Measurements from ENCODE around the gene B4GALT3.
A peak's percentile ranks its signal among the peaks of the same experiment; 100 is the strongest.

The B4GALT3 gene

DNA sequence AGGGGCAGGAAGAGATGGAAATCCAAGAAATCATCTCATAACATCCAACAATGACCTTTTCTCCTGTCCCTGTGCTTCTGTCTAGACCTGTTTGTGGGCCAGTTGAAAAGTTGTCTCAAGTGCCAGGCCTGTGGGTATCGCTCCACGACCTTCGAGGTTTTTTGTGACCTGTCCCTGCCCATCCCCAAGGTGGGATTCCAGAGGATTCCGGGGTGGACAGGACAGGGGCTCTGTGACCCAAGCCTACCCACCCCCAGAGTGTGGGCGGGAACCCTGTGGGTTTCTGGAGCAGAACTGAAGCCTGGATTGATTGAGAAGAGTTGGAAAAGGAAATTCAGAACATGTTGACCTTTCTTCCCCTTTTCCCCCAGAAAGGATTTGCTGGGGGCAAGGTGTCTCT is 13.5 kb downstream of the B4GALT3 start:
- no peak for DNase-seq (ENCODE audit: low spot score)

DNA sequence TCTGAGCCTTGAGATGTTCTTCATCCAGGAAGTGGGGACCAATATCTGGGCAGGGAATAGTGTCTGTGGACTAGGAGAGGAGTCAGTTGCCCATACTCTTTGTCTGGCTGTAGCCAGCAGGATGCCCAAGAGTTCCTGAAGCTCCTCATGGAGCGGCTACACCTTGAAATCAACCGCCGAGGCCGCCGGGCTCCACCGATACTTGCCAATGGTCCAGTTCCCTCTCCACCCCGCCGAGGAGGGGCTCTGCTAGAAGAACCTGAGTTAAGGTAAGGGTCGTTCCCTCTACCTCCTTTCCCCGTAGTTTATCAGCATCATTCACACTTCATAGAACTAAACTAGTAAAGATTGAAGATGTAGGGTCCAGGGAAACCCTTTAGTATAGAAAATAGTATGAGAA is 14.5 kb downstream of the B4GALT3 start:
- DNase-seq (ENCODE audit: low spot score): no peak

DNA sequence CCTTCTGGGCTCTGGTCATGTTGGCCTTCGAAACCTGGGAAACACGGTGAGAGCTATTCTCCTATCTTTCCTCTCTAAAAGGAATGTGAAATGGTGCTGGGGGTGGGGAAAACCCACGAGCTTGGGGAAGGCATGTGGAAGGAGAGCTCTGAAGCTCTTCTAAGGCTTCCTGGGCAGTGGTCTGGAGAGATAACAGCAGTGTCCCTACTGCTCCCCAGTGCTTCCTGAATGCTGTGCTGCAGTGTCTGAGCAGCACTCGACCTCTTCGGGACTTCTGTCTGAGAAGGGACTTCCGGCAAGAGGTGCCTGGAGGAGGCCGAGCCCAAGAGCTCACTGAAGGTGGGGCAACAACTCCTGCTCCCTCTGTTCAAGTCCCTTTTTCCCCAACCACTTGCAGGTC is 15.3 kb downstream of the B4GALT3 start:
- DNase-seq (ENCODE audit: low spot score): no peak

DNA sequence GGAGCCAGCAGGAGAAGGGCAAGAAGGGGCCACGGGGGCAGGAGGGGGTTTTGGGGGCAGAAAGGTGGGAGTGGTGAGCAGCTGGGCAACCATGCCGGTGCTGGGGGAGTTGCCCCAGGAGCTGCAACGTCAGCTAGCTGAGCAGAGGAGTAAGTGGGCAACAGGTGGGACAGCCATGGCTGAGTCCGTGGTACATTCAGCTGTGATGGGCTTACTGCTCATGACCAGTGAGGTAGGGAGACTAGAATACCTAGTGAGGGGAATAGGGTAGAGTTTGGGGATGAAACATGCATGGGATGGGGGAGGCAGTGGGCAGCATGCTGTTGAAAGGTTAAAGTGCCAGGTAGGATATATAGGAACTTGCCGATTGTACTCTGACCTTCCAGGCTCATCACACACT is 15.7 kb downstream of the B4GALT3 start:
- DNase-seq (ENCODE audit: low spot score): no peak

DNA sequence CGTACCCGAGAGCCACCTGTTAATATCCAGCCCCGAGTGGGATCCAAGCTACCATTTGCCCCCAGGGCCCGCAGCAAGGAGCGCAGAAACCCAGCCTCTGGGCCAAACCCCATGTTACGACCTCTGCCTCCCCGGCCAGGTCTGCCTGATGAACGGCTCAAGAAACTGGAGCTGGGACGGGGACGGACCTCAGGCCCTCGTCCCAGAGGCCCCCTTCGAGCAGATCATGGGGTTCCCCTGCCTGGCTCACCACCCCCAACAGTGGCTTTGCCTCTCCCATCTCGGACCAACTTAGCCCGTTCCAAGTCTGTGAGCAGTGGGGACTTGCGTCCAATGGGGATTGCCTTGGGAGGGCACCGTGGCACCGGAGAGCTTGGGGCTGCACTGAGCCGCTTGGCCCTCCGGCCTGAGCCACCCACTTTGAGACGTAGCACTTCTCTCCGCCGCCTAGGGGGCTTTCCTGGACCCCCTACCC is 16.6 kb downstream of the B4GALT3 start:
- no peak for DNase-seq (ENCODE audit: low spot score)

DNA sequence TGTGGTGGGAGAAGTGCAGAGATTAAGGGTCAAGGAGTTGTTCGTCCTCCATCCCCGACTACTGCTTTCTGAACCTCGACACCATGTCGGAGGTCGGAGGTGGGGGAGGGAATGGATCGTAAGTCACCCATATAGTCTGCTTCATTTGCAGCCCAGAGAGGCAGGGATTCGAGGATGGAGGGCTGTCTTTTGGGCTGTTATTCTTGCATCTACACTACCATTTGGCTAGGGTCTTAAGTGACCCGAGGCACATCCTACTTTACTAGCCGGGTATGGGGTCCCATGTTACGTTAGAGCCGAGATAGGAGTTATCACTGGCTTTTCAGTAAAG is 17.4 kb downstream of the B4GALT3 start:
- DNase-seq (ENCODE audit: low spot score): no peak

DNA sequence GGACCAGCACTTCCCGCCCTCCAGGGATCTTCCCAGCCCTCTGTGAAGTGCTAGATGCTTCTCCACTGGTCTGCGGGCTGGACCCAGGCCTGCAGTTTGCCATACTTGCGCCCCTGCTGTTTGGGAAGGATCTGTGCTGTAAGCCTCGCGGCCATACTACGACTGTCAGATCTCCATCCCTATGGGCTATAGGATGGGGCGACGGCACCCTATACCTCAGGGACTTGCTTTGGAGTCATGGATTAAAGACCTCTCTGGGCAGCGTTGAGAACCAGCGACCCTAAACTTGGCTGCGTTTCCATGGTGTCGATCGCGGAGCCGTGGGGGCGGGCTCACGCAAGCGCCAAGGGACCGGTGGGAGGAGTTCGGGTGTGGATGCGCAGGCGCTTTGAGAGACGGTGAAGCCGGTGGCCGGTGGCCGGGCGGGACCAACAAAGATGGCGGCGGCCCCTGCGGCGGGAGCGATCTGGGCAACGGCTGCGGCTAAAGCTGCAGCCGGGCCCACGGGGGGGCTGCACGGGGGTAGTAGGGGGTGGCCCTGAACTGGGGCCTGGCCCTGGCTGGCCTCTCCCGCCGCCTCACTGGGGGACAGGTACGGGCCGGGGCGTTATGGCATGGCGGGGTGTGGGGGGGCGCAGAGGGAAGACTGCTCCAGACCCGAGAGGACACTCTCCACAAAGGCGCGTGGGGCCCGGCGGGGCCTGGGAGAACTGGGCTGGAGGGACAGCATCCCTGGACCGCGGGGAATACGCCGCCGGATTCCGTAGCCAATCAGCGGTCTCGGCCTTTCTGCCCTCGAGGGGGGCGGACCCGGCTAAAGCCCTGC is 18.0 kb downstream of the B4GALT3 start, which contains the start of gene USP21:
TSS of gene USP21 (plus strand) at position 414 of the 826 bp plus-strand sequence. CDS start 1,141 bp downstream, outside the sequence.
- peak; percentile 94 for DNase-seq (ENCODE audit: low spot score)

DNA sequence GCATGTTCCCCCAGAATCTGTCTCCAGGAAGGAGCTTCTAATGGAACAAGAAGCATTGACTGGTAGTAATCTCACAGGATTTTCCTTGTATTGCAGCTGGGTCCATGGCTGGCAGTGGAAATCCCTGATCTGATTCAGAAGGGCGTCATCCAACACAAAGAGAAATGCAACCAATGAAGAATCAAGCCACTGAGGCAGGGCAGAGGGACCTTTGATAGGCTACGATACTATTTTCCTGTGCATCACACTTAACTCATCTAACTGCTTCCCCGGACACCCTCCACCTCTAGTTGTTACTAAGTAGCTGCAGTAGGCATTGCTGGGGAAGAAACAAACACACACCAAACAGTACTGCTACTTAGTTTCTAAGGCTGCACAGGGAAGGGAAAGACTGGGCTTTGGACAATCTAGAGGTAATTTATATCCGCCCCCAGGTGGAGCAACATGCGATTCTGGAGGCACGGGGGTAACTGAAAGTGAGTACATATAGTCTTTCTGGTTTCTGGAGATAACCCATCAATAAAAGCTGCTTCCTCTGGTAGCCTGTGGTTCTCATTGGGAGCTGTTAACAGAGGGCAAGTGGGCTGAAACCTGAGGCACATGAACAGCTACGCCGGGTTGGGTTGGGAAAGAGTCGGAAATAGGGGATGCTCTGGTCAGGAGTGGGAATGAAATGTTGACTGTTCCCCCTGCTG is 18.8 kb downstream of the B4GALT3 start:
- no peak for DNase-seq (ENCODE audit: low spot score)

DNA sequence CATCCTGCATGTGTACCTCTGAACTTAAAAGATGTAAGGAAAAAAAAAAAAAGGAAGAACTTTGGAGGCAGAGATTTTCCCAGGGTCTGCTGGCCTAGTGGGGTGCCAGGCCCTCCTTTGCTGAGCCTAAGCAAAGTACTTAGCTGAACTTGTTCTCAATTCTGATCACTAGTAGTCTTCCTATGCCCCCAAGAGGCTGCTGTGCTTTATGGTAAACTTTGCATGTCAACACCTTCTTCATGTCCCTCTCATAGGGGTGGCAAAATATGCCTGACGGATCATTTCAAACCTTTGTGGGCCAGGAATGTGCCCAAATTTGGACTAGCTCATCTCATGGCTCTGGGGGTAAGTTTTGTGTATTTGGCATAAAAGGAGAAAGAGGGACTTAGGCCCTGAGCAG is 19.4 kb downstream of the B4GALT3 start:
- DNase-seq (ENCODE audit: low spot score): no peak

DNA sequence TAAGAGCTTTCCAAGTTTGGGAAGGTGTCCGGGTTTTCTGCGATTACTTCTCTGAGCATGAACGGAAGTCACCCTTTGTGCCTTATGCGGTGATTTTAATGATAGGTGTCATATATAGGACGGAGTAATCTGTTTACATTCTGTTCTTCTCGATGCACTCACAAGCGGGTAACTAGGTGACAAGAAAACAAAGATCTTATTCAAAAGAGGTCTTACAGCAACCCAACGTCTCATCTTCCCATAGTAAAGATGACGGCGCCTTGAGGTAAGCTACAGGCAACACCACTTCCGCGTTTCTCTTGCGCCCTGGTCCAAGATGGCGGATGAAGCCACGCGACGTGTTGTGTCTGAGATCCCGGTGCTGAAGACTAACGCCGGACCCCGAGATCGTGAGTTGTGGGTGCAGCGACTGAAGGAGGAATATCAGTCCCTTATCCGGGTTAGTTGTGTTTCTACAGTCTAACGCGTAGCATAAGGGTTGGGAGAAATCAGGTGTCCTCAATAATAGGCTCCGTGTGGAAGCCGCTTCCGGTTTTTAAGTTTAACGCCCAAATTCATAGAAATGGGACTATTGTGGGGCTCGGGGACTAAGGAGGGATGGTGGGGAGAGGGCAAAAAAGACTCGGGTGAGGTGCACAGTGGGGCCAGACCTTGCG is 23.5 kb downstream of the B4GALT3 start, which contains the start of gene UFC1:
TSS of gene UFC1 (plus strand) at position 297 of the 656 bp plus-strand sequence. CDS start at position 317, 20 bp downstream.
- peak; percentile 94 for DNase-seq (ENCODE audit: low spot score)

DNA sequence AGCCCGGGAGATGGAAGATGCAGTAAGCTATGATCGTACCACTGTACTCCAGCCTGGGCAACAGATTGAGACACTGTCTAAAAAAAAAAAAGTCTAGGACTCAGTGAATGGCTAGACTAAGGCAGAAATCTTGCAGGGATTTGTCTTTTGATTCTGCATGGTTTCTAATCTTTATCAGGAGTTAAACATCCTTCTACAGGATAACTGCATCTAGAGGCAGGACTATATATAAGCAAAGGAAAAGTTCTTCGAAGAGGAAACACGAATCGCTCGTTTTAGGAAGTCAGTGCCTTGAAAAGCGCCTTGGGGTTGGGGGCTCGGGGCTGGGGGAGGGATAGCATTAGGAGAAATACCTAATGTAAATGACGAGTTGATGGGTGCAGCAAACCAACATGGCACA is 24.1 kb downstream of the B4GALT3 start:
- no peak for DNase-seq (ENCODE audit: low spot score)

DNA sequence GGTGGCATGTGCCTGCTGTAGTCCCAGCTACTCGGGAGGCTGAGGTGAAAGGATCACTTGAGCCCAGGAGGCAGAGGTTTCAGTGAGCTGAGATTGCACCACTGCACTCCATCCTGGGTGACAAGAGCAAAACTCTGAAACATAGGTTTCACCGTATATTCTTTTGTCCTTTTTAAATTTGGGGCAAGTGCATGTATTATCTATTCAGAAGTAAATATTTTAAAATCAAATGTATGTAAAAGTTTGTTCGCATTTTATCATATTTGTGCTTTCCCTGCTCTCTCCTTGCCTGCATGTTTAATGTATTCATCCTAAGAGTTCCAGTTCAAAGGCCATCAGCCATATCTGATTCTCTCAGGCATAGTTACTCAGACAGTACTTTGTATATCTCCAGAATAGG is 31.5 kb downstream of the B4GALT3 start:
- no peak for DNase-seq (ENCODE audit: low spot score)

DNA sequence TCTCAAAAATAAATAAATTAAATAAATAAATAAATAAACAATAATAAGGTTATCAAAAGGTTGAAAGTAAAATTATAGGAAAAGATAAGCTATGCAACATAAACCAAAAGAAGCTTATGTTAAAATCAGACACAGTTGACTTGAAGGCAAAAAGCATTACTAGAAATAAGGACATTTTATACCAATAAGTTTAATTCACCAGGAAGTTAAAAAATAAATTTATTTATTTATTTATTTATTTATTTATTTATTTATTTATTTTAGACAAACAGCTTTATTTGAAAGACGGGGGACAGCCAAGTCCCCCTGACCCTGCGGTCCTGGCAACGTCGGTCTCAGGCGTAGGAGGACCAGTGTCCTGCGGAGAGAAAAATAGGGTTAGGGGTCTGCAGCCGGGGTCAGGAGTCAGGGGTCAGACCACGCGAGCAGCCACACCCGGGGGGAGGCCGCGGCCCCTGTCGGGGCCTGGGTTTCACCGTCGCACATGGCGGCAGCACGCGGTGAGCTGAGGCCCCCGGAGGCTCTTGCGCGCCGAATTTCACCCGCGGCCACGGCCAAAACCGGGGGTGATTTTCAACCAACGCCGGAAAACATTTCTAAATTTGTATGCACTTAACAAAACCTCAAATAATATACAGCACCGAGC is 36.4 kb downstream of the B4GALT3 start:
- DNase-seq (ENCODE audit: low spot score): no peak

DNA sequence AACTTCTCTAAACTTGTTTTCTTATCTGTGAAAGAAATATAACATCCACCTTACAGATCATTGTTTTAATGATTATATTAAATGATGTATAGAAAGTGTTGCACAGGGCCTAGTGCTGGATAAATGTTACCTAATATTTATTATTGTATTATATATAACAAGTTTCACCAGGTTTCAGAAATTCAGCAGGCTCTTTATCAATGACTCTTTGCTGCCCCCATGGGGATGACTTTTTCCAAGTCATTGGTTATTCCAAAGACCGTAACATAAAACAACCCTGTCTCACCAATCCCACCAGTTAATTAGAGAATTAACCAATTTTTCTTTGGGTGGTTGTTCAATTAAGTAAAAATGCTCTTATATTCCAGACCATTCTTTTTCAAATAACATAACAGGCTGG is 37.5 kb downstream of the B4GALT3 start:
- no peak for DNase-seq (ENCODE audit: low spot score)

DNA sequence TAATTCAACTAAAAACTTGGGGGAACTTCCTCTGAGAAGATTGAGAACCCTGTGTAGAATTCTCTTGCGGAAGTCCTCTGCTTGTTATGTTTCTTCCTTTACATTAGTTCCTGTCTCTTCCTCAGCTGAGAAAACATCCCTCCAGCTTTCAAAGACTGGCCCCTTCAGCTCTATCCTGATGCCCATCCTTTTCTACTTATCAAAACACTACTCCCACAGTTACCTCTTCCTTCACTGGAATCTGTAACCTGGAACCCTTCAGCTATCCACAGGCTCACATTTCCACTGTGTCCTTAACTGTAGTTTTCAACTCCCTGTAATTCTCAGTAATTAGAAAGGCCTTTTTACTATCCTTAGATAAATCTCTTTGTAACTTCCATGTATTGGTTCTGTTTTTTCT is 38.9 kb downstream of the B4GALT3 start:
- no peak for DNase-seq (ENCODE audit: low spot score)

DNA sequence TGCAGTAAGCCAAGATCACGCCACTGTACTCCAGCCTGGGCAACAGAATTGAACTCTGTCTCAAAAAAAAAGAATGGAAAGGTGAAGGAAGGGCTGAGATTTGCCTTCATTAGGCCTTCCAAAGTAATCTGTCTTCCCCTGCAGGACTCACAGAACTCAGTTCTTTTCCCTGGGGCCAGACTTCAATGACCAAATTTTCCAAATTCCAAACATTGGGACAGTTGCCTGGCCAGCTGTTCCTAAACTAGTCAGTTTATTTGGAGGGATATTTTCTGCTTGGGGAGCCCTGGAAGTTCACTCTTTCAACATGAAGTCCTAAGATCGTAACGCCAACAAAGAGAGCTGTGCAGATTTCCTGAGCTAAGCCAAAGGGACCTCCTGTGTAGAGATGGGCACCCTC is 39.4 kb downstream of the B4GALT3 start:
- DNase-seq (ENCODE audit: low spot score): no peak

DNA sequence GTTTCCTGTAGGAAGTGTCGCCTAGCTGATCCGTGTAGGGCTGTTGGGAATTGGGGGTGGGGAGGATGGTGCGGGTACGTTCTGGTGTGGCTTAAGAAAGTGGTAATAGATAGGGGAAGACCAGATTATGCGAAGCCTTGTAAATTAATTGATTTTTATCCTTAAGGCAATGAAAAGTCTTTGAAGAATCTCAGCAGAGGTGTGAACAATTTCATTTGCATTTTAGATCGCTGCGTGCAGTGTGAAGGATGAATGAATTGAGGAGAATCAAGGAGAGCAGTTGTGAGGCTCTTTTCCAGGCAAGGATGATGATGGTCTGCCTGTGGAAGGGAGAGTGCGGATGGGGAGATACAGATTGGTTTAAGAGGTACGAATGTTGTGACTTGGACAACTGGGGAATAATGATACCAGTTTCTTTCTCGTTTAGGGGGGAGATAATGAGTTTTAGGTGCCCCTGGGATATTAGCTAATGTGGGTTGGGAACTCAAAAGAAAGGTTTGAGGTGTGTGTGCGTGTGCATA is 44.0 kb downstream of the B4GALT3 start:
- DNase-seq (ENCODE audit: low spot score): no peak

DNA sequence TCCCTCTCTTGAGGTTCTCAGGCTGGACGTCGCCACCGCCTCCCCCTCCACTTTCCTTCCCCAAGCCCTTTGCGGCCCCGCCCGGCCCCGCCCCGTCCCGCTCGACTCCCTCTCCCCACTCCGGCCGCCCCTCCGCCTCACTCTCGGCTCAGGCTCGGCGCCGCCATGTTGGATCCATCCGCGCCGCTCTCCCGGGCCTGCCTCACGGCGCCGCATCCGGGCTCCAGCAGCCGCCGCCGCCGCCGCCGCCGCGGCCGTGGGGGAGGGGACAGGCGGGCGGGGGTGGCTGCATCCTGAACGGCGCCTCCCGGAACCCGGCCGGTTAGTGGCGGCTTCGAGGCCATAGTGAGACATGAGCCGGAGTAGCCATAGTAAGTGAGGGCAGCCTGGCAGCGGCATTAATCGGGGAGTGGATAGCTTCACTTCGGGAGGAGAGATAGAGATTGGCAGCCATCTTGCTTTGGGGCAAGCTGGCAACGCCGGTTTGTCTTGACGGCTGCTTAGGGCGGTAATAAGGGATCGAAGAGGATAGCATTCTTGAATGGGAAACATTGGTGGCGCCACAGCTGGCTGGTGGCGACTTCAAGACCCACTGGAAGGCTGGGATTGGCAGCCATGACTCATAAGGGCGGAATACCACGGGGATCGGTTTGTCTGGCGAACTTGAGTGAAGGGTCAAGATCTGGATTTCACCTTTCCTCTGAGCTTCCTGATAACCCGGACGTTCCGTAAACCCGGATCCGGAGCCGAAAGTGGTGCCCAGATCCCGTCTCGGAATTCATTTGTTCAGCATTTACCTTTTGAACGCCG is 44.7 kb downstream of the B4GALT3 start, which contains the start of gene DEDD:
TSS of gene DEDD (minus strand) at position 258 of the 810 bp plus-strand sequence. CDS start 8,205 bp downstream, outside the sequence.
- peak; percentile 98 for DNase-seq (ENCODE audit: low spot score)

DNA sequence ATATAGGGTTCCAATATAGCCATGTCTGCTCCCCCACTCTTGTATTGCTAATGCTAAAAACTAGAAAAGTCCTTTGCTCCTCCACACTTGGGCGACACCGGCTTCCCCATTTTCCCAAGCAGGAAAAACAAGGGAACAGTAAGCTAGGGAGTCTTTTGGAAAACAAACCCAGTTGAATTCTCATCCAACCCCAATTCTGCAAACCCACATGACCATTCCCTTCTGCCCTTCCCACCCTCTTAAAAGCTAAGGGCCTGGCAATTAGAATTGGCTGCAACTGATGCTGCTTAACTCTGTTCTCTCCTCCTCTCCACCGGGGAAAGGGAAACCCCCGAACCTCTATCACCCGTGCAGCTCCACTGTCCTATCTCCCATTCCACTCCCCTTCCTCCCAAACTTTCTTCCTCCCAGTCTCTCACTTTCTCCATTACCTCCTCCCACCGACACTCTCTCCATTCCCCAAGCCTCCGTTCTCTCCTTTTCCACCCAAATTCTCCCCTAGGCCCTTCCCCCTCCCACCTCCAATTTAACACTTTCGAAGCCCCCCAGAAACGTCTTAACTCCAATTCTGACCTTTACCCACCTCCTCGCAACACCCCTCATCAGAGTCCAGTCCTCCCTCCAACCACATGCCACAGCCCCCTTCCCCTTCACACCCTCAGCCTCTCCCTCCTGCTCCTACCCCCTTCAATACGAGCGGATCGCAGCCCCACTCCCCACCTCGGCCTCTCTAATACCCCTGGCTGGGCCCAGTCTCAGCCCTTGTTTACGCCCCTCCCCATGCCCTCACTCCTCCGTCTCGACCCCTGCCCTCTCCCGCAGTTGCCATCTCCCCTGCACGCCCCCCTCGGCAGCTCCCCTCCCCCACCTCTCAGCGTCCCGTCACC is 45.5 kb downstream of the B4GALT3 start:
- peak; percentile 47 for DNase-seq (ENCODE audit: low spot score)

DNA sequence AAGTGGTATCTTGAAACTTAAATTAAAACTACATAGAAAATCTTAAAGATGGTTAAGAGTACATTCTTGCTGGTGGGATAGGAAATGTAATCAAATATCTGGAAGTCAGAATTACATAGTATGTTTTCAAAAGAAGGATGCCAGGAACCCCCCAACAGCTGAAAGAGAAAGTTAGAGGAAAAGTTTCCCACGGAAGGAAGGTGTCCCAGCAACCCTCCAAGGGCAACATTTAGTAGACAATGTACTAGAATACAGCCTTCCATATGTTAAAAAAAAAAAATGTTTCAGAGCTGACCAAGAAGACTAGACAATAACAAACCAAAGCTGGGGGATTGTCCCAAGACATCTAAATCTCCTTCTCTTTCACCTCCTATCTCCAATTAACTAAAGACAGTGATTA is 47.0 kb downstream of the B4GALT3 start:
- no peak for DNase-seq (ENCODE audit: low spot score)

All from pons (tissue), 1 donor.